Right lobe of liver (tissue), 6 donors: ENCODE results near the gene IGSF10. TPM values are rescaled to one million over a fixed set of nuclear protein-coding genes. Genes with fewer than 3 reads are reported as not detected.

ENCODE experiments used
- ATAC-seq, 4 donors: fragments of 200-7000 bp; cut with Tn5 transposase; one replicate each; pipeline ENCODE4 v1.9.1; 2020; ENCODE audit warnings: mild to moderate bottlenecking in 4 of 4, moderate library complexity in 4 of 4
- DNase-seq, 3 donors: peaks; one replicate each; pipeline ENCODE4 v3.0.0-alpha.2; 2020
- H3K27ac ChIP-seq, 3 donors: fragments of 200-600 bp; one replicate each; pipeline ENCODE4 v1.8.0; 2022
- H3K27me3 ChIP-seq, 2 donors: fragments of 200-600 bp; one replicate each; pipeline ENCODE4 v1.8.0; 2022
- H3K36me3 ChIP-seq, 4 donors: fragments of 200-600 bp; sonication (generic) in 1 of 4; one replicate each; pipeline versions ENCODE4 v1.5.1 to v1.8.0; 2017 to 2022; ENCODE audit warnings: control low read depth in 1 of 4
- H3K4me1 ChIP-seq, 4 donors: fragments of 200-600 bp; sonication (generic) in 1 of 4; one replicate each; pipeline versions ENCODE4 v1.5.1 to v1.8.0; 2017 to 2022; ENCODE audit warnings: control low read depth in 1 of 4
- H3K4me3 ChIP-seq, 3 donors: fragments of 200-600 bp; one replicate each; pipeline ENCODE4 v1.8.0; 2022
- H3K9me3 ChIP-seq, 4 donors: fragments of 200-600 bp; sonication (generic) in 1 of 4; one replicate each; pipeline versions ENCODE4 v1.5.1 to v1.8.0; 2017 to 2022; ENCODE audit warnings: control low read depth in 1 of 4
- POLR2A ChIP-seq: fragments of 450-650 bp; IDR thresholded peaks from one replicate; pipeline ENCODE4 v1.6.1; 2017; ENCODE audit warnings: antibody characterized with exemption, mild to moderate bottlenecking
- WGBS: methylation state at CpG from one replicate; pipeline ENCODE4 v1.1.6; 2018; ENCODE audit warnings: low coverage, low lambda C conversion rate; ENCODE audit not compliant: insufficient coverage; ENCODE audit errors: missing lambda C conversion rate; 5-methylcytosine and 5-hydroxymethylcytosine counted together
- intact Hi-C, 2 donors: fragments of 100-400 bp; cut with DNase I; formaldehyde crosslinking; loops; one replicate each; pipeline versions ENCODE4 v1.11.2 to v1.14.1; 2022
- total RNA-seq, 6 experiments: library from RNA; depleted of rRNA in 2 of 6; stranded (reverse); fragments of >200 nt in 2 of 6; fragmentation: NEBNext Ultra II Directional in 3 of 6; extraction: Animal tissue kit (Norgen Biotek cat#: 25700) in 3 of 6; gene quantifications; one replicate each; pipeline versions ENCODE4 v1.1.0 to v1.2.4, GENCODE V29; 2016 to 2023
- TF ChIP-seq, protein P1 (sequence below), 4 donors: fragments of 200-600 bp in 3 of 4; fragments of 450-650 bp in 1 of 4; IDR thresholded peaks; one replicate each; pipeline versions ENCODE4 v1.5.1 to v1.8.0; 2016 to 2022; ENCODE audit warnings: antibody characterized with exemption in 4 of 4, mild to moderate bottlenecking in 2 of 4
- donor health status: DM: no; HTN: yes; CAD: no.
- donor health status: DM: no; HTN: no; CAD: no.
- donor health status: DM: no; HTN: no; CAD: no.
- donor health status: DM: no; HTN: yes; CAD: no.
- donor health status: DM: no; HTN: yes; CAD: no.

Gene IGSF10
- total RNA-seq, 6 experiments from 2014 or later: 0.06 to 0.35 (median 0.17) TPM

DNA sequence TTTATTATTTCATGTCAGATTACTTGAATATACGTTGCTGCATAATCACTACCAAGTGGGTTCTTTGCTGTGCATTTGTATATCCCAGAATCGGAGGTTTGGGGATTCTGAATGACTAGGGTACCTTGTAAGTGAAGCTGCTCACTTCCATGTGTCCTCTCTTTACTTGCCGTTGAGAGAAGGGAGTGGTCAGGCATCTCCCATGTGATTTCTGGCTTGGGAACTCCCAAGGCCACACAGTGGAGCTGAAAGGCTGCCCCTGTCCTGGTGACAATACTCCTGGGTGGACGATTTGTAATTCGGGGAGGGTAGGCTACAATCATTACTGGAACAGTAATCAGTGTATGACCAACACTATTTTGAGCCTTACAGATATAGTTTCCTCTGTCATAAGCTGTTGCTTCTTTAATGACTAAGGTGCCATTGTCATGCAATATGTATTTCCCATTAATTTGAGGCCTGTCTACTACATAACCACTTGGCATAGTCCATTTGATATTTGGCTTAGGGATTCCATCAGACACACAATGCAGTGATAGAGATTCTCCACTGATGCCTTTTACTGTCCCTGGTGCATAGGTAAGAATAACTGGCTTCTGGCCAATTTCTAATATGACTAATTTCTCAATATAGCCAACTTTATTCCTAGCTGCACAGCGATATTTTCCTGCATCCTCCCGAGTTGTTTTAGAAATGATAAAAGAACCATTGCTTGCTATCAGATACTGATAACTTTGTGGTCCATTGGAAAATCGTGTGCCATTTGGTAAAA is 24.0 kb downstream of the IGSF10 start:
- Histone ChIP-seq H3K27me3 (no peaks in the 10 kb centered on the region), H3K27ac (no peak overlapping the region), H3K36me3 (no peaks in the 10 kb centered on the region), H3K9me3 (no peaks in the 10 kb centered on the region), H3K4me3 (no peak overlapping the region), H3K4me1 (peaks cover 0 to 4% (median 2%) of the 10 kb centered on the region in 4 donors)
- no peak for ATAC-seq
- TF ChIP-seq, protein P1, sequence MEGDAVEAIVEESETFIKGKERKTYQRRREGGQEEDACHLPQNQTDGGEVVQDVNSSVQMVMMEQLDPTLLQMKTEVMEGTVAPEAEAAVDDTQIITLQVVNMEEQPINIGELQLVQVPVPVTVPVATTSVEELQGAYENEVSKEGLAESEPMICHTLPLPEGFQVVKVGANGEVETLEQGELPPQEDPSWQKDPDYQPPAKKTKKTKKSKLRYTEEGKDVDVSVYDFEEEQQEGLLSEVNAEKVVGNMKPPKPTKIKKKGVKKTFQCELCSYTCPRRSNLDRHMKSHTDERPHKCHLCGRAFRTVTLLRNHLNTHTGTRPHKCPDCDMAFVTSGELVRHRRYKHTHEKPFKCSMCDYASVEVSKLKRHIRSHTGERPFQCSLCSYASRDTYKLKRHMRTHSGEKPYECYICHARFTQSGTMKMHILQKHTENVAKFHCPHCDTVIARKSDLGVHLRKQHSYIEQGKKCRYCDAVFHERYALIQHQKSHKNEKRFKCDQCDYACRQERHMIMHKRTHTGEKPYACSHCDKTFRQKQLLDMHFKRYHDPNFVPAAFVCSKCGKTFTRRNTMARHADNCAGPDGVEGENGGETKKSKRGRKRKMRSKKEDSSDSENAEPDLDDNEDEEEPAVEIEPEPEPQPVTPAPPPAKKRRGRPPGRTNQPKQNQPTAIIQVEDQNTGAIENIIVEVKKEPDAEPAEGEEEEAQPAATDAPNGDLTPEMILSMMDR (IDR thresholded peaks at IDR 0.05): no peak
- no peak for TF ChIP-seq POLR2A
- DNase-seq: no peak
- intact Hi-C loops: no loop called here
- 79% methylated on average over 5 of the region's 8 CpGs for WGBS

DNA sequence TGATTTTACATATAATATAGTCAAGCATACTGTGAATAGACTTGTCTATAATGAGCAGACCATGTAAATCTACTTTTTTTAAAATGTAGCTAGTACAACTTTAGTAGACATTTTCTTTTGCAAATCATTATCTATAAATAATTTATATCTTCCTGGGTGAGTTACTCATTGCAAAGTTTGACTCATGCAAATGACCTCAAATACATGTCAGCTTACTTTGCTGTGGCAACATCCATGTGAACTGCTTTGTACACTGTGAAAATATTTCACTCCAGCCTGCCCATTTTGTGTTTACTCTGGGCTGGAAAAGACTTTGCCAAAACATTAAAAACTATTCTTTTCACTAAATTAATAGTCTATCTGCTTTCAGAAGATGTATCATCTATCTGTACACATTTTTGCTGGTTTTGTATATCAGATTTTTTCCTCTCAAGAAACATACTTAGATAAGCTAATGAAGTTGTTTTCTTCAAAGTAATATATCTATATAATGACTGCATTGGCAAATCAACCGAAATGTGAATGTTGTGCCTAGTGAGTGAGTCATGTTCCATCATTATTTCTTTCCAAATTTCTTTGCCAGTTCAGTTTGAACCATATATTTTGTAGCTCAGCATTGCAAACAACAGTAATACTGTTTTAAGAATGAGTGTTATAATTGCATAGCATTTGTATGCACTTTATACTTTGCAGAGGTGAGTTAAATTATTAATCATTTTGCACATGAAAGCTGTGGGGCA is 26.5 kb downstream of the IGSF10 start:
- ATAC-seq (peak; percentile 82 to 97 (median 86)), DNase-seq (no peak)
- intact Hi-C loops: no loop called here
- Histone ChIP-seq H3K4me1 (peaks cover 0 to 4% (median 2%) of the 10 kb centered on the region in 4 donors), H3K9me3 (no peaks in the 10 kb centered on the region), H3K4me3 (no peak overlapping the region), H3K36me3 (no peaks in the 10 kb centered on the region), H3K27ac (no peak overlapping the region), H3K27me3 (no peaks in the 10 kb centered on the region)
- TF ChIP-seq POLR2A: no peak
- TF ChIP-seq, protein P1 (IDR thresholded peaks at IDR 0.05): no peak
- 15% methylated on average over 1 of the region's 1 CpG for WGBS

DNA sequence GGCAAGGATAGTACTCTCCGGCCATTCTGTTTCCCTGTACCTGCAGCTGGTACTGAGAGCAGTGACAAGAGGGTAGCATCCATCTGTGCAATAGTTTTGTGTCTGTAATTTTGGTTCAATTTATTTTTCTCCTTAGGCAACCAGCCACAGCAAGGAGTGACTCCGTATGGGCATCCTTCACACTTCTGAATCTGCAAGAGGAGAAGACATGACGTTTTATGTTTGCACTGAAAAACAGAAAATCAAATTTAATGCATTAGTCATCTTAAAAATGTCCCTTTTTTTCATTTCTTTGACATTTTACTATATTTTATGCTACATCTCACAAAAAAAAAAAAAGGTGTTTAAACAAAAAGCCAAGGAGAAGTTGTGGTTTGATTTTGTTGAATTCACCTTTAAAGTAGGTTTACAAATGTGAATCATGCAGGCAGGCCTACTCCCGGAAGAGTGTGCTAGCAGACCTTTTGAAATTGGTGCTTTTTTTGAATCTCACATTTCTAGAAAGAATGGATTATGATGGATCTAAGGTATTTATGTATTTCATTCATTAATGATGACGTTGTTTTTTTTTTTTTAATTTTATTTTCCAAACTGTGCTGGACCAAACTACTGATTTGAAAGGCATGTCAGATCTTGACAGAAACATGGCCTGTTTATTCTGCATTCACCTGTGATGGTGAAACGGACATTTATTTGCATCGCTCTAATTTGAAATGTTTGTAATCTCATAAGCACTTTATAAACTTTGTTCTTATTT is 28.1 kb downstream of the IGSF10 start:
- TF ChIP-seq, protein P1 (IDR thresholded peaks at IDR 0.05): no peak
- no peak for TF ChIP-seq POLR2A
- H3K27me3 ChIP-seq: no peaks in the 10 kb centered on the region
- ATAC-seq: no peak
- H3K4me3 ChIP-seq: no peak overlapping the region
- peaks cover 0 to 4% (median 2%) of the 10 kb centered on the region in 4 donors for H3K4me1 ChIP-seq
- H3K36me3 ChIP-seq: no peaks in the 10 kb centered on the region
- intact Hi-C loops: no loop called here
- H3K9me3 ChIP-seq: no peaks in the 10 kb centered on the region
- DNase-seq: no peak
- no peak overlapping the region for H3K27ac ChIP-seq
- 87% methylated on average over 7 of the region's 7 CpGs for WGBS

DNA sequence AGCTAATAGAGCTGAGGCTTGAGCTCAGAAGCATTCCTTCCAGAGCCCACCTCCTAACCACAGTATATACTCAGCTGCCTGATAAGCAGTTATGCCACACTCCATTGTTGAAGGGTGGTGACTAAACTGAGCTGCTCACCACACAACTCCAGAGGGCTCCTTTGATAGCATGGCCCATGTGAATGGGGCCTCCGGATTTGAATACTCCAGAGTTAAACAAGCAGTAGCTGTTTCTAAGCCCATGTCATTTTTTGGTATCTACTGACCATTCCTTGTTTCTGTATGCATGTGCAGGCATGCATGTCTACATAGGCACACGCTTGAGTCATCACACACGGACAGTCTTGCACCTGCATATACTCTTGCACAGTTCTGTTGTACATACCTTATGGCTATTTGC is 28.9 kb downstream of the IGSF10 start:
- H3K36me3 ChIP-seq: no peaks in the 10 kb centered on the region
- DNase-seq: no peak
- H3K27ac ChIP-seq: no peak overlapping the region
- no peak for TF ChIP-seq POLR2A
- TF ChIP-seq, protein P1 (IDR thresholded peaks at IDR 0.05): no peak
- no peak overlapping the region for H3K4me3 ChIP-seq
- no peaks in the 10 kb centered on the region for H3K27me3 ChIP-seq
- intact Hi-C loops: no loop called here
- no peak for ATAC-seq
- peaks cover 0 to 4% (median 2%) of the 10 kb centered on the region in 4 donors for H3K4me1 ChIP-seq
- no peaks in the 10 kb centered on the region for H3K9me3 ChIP-seq
- WGBS: 86% methylated on average over 2 of the region's 3 CpGs
